Measurements from ENCODE around the gene ABLIM2.
A peak's percentile ranks its signal among the peaks of the same experiment; 100 is the strongest.

The ABLIM2 gene

GRCh38 chr4:8118035-8118434 is 40.6 kb downstream of the ABLIM2 start:
- DNase-seq: no peak

- peak; percentile 44 for DNase-seq
Measured at GRCh38 chr4:8117278-8117682, 41.3 kb downstream of the ABLIM2 start.

- no peak for DNase-seq
Measured at GRCh38 chr4:8115916-8116315, 42.7 kb downstream of the ABLIM2 start.

- DNase-seq: no peak
Measured at GRCh38 chr4:8115203-8115520, 43.5 kb downstream of the ABLIM2 start.

GRCh38 chr4:8114456-8115202 is 44.0 kb downstream of the ABLIM2 start:
- no peak for DNase-seq

GRCh38 chr4:8113611-8114377 is 44.8 kb downstream of the ABLIM2 start:
- DNase-seq: no peak

- DNase-seq: no peak
Measured at GRCh38 chr4:8112672-8113071, 45.9 kb downstream of the ABLIM2 start.

- no peak for DNase-seq
Measured at GRCh38 chr4:8112036-8112576, 46.5 kb downstream of the ABLIM2 start.

GRCh38 chr4:8110071-8110986 is 48.3 kb downstream of the ABLIM2 start:
- no peak for DNase-seq

GRCh38 chr4:8109406-8110065 is 49.1 kb downstream of the ABLIM2 start:
- DNase-seq: no peak

GRCh38 chr4:8108991-8109390 is 49.6 kb downstream of the ABLIM2 start:
- no peak for DNase-seq

GRCh38 chr4:8108261-8108660 is 50.4 kb downstream of the ABLIM2 start:
- DNase-seq: no peak

GRCh38 chr4:8107146-8107657 is 51.4 kb downstream of the ABLIM2 start:
- DNase-seq: no peak

- no peak for DNase-seq
Measured at GRCh38 chr4:8106451-8107025, 52.1 kb downstream of the ABLIM2 start.

GRCh38 chr4:8105306-8106100 is 53.1 kb downstream of the ABLIM2 start:
- DNase-seq: no peak

- DNase-seq: no peak
Measured at GRCh38 chr4:8104491-8105305, 53.9 kb downstream of the ABLIM2 start.

- DNase-seq: no peak
Measured at GRCh38 chr4:8103421-8104390, 54.9 kb downstream of the ABLIM2 start.

GRCh38 chr4:8102831-8103230 is 55.8 kb downstream of the ABLIM2 start:
- DNase-seq: no peak

- no peak for DNase-seq
Measured at GRCh38 chr4:8102076-8102355, 56.6 kb downstream of the ABLIM2 start.

Data from activated CD4-positive, alpha-beta T cell treated with anti-CD3 and anti-CD28 coated beads, Interleukin-2, amount 50 U/mL, for 16 hours (primary cell).